ENCODE results near the gene PAQR8.

DNA sequence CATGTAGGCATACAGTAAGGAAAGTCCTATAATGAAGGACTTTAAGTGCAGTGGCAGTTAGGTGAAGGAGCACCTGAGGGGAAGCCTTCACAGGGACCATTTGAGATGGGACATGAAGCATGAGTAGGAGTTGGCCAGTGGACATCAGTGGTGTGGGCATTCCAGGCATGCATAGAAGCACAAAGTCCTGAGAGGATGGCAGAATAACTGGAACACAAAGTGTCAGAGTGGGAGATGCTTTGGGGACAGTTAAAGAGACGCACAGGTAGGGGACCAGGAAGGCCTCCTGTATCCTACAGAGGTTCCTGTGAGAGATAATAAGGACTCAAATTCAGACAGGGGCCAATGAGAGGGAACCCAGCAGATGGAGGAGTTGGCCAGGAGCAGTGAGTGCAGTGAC, 31.8 kb downstream of the PAQR8 start:
- TF ChIP-seq, protein P1, sequence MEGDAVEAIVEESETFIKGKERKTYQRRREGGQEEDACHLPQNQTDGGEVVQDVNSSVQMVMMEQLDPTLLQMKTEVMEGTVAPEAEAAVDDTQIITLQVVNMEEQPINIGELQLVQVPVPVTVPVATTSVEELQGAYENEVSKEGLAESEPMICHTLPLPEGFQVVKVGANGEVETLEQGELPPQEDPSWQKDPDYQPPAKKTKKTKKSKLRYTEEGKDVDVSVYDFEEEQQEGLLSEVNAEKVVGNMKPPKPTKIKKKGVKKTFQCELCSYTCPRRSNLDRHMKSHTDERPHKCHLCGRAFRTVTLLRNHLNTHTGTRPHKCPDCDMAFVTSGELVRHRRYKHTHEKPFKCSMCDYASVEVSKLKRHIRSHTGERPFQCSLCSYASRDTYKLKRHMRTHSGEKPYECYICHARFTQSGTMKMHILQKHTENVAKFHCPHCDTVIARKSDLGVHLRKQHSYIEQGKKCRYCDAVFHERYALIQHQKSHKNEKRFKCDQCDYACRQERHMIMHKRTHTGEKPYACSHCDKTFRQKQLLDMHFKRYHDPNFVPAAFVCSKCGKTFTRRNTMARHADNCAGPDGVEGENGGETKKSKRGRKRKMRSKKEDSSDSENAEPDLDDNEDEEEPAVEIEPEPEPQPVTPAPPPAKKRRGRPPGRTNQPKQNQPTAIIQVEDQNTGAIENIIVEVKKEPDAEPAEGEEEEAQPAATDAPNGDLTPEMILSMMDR (IDR thresholded peaks at IDR 0.05; ENCODE audit: insufficient read depth, low read length, poor library complexity, severe bottlenecking), result no peak
- TF ChIP-seq EZH2phosphoT487 (conservative IDR thresholded peaks at IDR 0.05; ENCODE audit: low read length), result no peak
